NT2/D1 (cell line): Measurements from ENCODE around the gene NFIA.

Experiments used
- DNase-seq: peaks from one replicate; pipeline ENCODE4 v3.0.0-alpha.2; 2011; ENCODE audit warnings: low read depth, low spot score
- H3K27me3 ChIP-seq: 2 replicates; pipeline ENCODE4 v1.6.0; 2011; ENCODE audit warnings: mild to moderate bottlenecking; ENCODE audit not compliant: insufficient read length, insufficient read depth
- H3K36me3 ChIP-seq: 2 replicates; pipeline ENCODE4 v1.6.1; 2011; ENCODE audit warnings: mild to moderate bottlenecking, low read length, mixed read lengths; ENCODE audit not compliant: insufficient read depth, insufficient read length
- H3K4me1 ChIP-seq: 2 replicates; pipeline ENCODE4 v1.5.1; 2011; ENCODE audit not compliant: insufficient read depth, insufficient read length
- H3K4me3 ChIP-seq: 2 replicates; pipeline ENCODE4 v1.5.1; 2011; ENCODE audit warnings: low read depth; ENCODE audit not compliant: insufficient read length
- H3K9ac ChIP-seq: 2 replicates; pipeline ENCODE4 v1.6.0; 2011; ENCODE audit warnings: low read depth; ENCODE audit not compliant: insufficient read length
- H3K9me3 ChIP-seq: 2 replicates; pipeline ENCODE4 v1.5.1; 2011; ENCODE audit warnings: mild to moderate bottlenecking, low read length; ENCODE audit not compliant: insufficient read depth
- SUZ12 ChIP-seq: IDR thresholded peaks from 2 replicates; pipeline ENCODE4 v1.6.1; 2011; ENCODE audit not compliant: insufficient read length, insufficient read depth; ENCODE audit errors: extremely low read depth
- YY1 ChIP-seq: IDR thresholded peaks from 2 replicates; pipeline ENCODE4 v1.6.1; 2011; ENCODE audit not compliant: insufficient read length, insufficient read depth
- ZNF274 ChIP-seq: IDR thresholded peaks from 2 replicates; pipeline ENCODE4 v1.6.1; 2011; ENCODE audit warnings: mild to moderate bottlenecking, low read depth, low read length

Gene NFIA

DNA sequence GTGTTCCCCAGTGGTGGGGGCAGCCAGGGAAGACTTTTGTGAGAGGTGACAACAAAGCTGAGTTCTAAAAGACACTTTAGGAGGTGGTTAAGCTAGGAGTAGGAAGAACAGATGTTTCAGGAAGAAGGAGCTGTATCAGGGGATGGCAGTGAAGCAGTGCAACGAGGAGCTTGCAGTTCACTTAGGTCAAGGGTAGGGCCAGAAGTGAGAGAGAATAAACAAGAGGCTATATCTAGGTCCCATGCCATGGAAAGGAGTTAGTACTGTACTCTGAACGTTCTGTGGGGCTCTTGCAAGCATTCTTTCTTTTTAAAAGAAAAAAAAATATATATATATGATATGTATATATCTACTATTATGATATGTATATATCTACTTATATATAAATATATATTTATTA lies 244.4 kb downstream of the NFIA start:
- Histone ChIP-seq H3K9ac (no peak overlapping the region), H3K4me3 (no peak overlapping the region), H3K4me1 (no peaks in the 10 kb centered on the region), H3K9me3 (0 out of 2 replicates have a peak, but pooled peaks cover 4% of the 10 kb centered on the region), H3K27me3 (no peaks in the 10 kb centered on the region), H3K36me3 (no peaks in the 10 kb centered on the region)
- TF ChIP-seq SUZ12 (no peak), YY1 (no peak), ZNF274 (no peak)
- DNase-seq, result no peak

DNA sequence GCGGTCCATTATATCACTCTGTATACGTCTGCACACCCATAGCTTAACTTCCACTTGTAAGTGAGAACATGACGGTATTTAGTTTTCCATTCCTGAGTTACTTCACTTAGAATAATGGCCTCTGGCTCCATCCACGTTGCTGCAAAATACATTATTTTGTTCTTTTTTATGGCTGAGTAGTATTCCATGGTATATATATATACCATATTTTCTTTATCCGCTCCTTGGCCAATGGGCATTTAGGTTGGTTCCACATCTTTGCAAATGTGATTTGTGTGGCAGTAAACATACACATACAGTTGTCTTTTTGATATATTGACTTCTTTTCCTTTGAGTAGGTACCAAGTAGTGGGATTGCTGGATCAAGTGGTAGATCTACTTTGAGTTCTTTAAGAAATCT lies 245.1 kb downstream of the NFIA start:
- Histone ChIP-seq H3K4me3 (no peak overlapping the region), H3K36me3 (no peaks in the 10 kb centered on the region), H3K9me3 (0 out of 2 replicates have a peak, but pooled peaks cover 4% of the 10 kb centered on the region), H3K27me3 (no peaks in the 10 kb centered on the region), H3K9ac (no peak overlapping the region), H3K4me1 (no peaks in the 10 kb centered on the region)
- TF ChIP-seq YY1 (no peak), SUZ12 (no peak), ZNF274 (no peak)
- no peak for DNase-seq

DNA sequence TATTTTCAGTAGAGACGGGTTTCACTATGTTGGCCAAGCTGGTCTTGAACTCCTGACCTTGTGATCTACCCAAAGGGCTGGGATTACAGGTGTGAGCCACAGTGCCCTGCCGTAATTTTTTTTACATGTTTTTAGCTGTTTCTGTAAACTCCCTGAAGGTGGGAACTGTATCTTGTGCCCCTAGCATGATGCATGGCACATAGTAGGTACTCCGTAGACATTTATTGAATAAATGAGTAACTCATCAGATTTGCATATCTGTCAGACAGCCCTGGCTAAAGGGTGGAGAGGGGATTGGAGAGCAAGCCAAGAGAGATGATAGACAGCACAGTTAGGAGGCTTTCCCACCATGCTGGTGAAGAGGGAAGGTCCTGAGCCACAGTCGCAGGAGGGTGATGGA lies 247.2 kb downstream of the NFIA start:
- no peak overlapping the region for H3K9ac ChIP-seq
- H3K36me3 ChIP-seq, result no peaks in the 10 kb centered on the region
- H3K9me3 ChIP-seq, result 0 out of 2 replicates have a peak, but pooled peaks cover 4% of the 10 kb centered on the region
- TF ChIP-seq SUZ12, result no peak
- no peak for TF ChIP-seq ZNF274
- no peak for TF ChIP-seq YY1
- no peaks in the 10 kb centered on the region for H3K4me1 ChIP-seq
- DNase-seq, result no peak
- no peaks in the 10 kb centered on the region for H3K27me3 ChIP-seq
- H3K4me3 ChIP-seq, result no peak overlapping the region

DNA sequence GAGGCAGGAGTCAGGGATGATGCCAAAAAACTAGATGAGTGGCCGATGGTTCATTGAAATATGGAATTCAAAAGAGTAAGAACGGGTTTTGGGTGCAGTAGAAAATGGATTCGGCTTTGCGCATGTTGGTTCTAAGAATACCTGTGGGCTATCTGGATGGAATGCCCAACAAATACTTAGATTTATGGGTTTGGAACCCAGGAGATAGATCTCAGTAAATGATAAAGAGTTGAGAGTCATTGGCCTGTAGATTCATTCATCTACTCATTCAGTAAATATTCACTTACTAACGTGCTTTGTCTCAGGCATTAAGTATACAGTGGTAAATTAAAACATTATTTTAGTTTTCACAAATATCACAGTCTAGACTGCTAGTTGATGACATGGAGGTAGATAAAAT lies 247.7 kb downstream of the NFIA start:
- Histone ChIP-seq H3K27me3 (no peaks in the 10 kb centered on the region), H3K4me3 (no peak overlapping the region), H3K36me3 (no peaks in the 10 kb centered on the region), H3K4me1 (no peaks in the 10 kb centered on the region), H3K9me3 (0 out of 2 replicates have a peak, but pooled peaks cover 4% of the 10 kb centered on the region), H3K9ac (no peak overlapping the region)
- TF ChIP-seq SUZ12, result no peak
- TF ChIP-seq ZNF274, result no peak
- no peak for TF ChIP-seq YY1
- DNase-seq, result no peak

DNA sequence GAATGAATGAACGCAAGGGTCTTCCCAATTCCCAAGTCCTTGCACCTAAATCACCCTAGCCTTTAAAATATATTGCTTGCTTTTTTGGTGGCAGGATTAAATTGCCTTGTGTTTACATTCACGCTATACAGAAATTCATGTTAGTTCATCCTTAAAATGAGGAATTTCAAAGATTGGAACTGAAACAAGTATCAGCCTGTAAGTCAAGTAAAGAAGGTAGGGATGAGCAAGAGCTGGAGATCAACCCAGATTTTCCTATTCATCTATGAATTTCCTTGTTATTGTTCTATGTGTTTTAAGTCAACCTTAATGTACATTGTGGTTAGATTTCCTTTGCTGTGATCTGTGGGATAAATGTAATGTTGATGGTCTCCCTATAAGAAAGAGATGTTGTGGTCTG lies 248.2 kb downstream of the NFIA start:
- no peak for TF ChIP-seq SUZ12
- H3K36me3 ChIP-seq, result no peaks in the 10 kb centered on the region
- DNase-seq, result no peak
- 0 out of 2 replicates have a peak, but pooled peaks cover 4% of the 10 kb centered on the region for H3K9me3 ChIP-seq
- no peak overlapping the region for H3K4me3 ChIP-seq
- H3K4me1 ChIP-seq, result no peaks in the 10 kb centered on the region
- no peaks in the 10 kb centered on the region for H3K27me3 ChIP-seq
- no peak overlapping the region for H3K9ac ChIP-seq

DNA sequence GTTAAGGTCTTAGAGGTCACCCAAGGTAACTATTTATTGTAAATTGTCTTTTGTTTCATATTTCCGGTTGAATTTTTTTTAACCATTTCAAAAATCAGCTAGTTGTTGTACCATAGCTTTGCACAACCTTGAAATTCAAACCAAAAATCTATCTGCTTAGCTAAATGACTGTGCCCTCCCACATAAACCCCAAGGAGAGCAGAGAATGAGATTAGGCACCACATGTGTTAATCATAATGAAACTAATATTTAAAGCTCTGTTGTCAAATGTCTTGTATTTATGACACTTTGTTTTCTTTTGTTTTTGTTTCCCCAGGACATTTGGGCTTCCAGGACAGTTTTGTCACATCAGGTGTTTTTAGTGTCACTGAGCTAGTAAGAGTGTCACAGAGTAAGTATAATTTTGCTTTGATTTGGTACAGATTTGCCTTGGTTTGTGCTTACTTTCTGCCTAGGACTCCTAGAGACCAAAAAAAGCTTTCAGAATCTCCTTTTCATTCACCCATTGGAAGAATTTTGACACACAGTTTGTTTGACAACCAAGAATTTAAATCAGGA lies 249.9 kb downstream of the NFIA start:
- H3K9me3 ChIP-seq, result 0 out of 2 replicates have a peak, but pooled peaks cover 3% of the 10 kb centered on the region
- H3K4me1 ChIP-seq, result peaks cover 3% of the 10 kb centered on the region
- H3K36me3 ChIP-seq, result no peaks in the 10 kb centered on the region
- DNase-seq, result no peak
- no peak overlapping the region for H3K9ac ChIP-seq
- no peaks in the 10 kb centered on the region for H3K27me3 ChIP-seq
- no peak overlapping the region for H3K4me3 ChIP-seq
- TF ChIP-seq SUZ12, result no peak
- TF ChIP-seq ZNF274, result no peak
- no peak for TF ChIP-seq YY1

DNA sequence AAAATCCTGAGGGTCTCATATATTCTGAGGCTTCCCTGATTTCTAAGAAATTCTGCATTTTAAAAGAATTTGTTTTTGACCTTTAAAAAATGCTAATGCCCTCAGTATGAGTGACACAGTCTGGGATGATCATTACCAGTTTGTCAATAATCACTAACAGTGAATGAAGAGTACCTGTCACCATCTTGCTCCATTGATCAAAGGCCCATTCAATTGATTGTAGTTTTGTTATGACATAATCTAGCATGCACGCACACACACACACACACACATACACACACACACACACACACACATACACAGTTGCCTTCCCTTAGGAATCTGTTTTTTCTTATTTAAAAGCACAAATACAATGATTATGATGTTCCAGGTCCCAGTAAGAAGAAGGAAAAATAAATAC lies 250.4 kb downstream of the NFIA start:
- Histone ChIP-seq H3K27me3 (no peaks in the 10 kb centered on the region), H3K9me3 (no peaks in the 10 kb centered on the region), H3K4me3 (no peak overlapping the region), H3K36me3 (no peaks in the 10 kb centered on the region), H3K9ac (no peak overlapping the region), H3K4me1 (peaks cover 3% of the 10 kb centered on the region)
- no peak for DNase-seq
- TF ChIP-seq SUZ12 (no peak), YY1 (no peak), ZNF274 (no peak)
